MG63 (cell line): ENCODE measurements around the gene SPDYE3. TPM values are rescaled to one million over a fixed set of nuclear protein-coding genes. Genes with fewer than 3 reads are reported as not detected.
"Not testable (repeated sequence)": the region's sequence is repeated elsewhere in the genome, so short reads cannot be mapped to it uniquely, and the experiment has no call there.

Source experiments
- DNase-seq: peaks from one replicate; pipeline ENCODE4 v3.0.0-alpha.2; 2020
- H3K27me3 ChIP-seq: fragments of 250-450 bp; sonication (Bioruptor Pico); 2 replicates; pipeline ENCODE4 v1.5.1; 2020; ENCODE audit warnings: mild to moderate bottlenecking, moderate library complexity
- H3K36me3 ChIP-seq: fragments of 250-450 bp; sonication (Bioruptor Pico); 2 replicates; pipeline ENCODE4 v1.5.1; 2020; ENCODE audit warnings: mild to moderate bottlenecking, moderate library complexity
- H3K4me3 ChIP-seq: fragments of 250-450 bp; sonication (Bioruptor Pico); 2 replicates; pipeline ENCODE4 v1.5.1; 2020; ENCODE audit warnings: mild to moderate bottlenecking, moderate library complexity
- H3K9me3 ChIP-seq: fragments of 250-450 bp; sonication (Bioruptor Pico); 2 replicates; pipeline ENCODE4 v1.5.1; 2020; ENCODE audit warnings: mild to moderate bottlenecking, moderate library complexity
- total RNA-seq: library from RNA; depleted of rRNA; stranded (reverse); fragments of >200 nt; shearing (Covaris generic); gene quantifications from 2 replicates; pipeline ENCODE4 v1.2.3, GENCODE V29; 2014; ENCODE audit warnings: low replicate concordance; rRNA removed

Gene SPDYE3
- total RNA-seq, 1 experiment from 2014 or later = not detected

GRCh38 chr7:100360135-100360854 is 52.8 kb downstream of the SPDYE3 start:
- Histone ChIP-seq H3K4me3 (no peak overlapping the region), H3K27me3 (no peaks in the 10 kb centered on the region), H3K36me3 (peaks cover 12% of the 10 kb centered on the region), H3K9me3 (no peaks in the 10 kb centered on the region)
- no peak for DNase-seq

DNA sequence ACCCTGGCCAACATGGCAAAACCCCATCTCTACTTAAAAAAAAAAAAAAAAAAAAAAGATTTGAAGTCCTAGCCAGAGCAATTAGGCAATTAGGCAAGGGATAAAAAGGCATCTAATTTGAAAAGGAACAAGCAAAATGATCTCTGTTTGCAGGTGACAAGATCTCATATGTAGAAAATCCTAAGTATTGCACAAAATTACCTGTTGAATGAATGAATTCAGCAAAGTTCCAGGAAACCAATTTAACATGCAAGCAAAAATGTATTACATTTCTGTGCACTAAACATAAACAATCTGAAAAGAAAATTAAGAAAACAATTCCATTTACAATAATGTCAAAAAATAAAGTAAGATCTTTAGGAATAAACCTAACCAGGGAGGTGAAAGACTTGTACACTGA is 55.6 kb downstream of the SPDYE3 start:
- H3K4me3 ChIP-seq = no peak overlapping the region
- DNase-seq = no peak
- peaks cover 9% of the 10 kb centered on the region for H3K36me3 ChIP-seq
- H3K9me3 ChIP-seq = no peaks in the 10 kb centered on the region
- no peaks in the 10 kb centered on the region for H3K27me3 ChIP-seq

GRCh38 chr7:100363797-100364196 is 56.3 kb downstream of the SPDYE3 start:
- not testable (repeated sequence) for DNase-seq, H3K27me3 ChIP-seq, H3K4me3 ChIP-seq, H3K36me3 ChIP-seq, H3K9me3 ChIP-seq

DNA sequence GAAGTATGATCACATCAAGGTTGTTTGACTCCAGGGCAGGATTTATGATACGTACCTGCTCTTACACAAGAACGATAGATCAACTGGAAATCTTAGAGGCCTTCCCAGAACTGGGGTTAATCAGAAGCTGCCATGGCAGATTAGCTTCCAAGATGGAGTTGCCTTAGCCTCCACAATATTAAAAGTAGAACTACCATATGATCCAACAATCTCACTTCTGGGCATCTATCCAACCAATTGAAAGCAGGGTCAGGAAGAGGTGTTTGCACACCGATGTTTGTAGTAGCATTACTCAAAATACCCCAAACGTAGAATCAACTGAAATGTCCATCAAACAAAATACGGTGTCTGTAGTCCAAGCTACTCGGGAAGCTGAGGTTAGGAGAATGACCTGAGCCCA is 57.0 kb downstream of the SPDYE3 start:
- no peak for DNase-seq
- peaks cover 9% of the 10 kb centered on the region for H3K36me3 ChIP-seq

GRCh38 chr7:100365998-100366367 is 58.5 kb downstream of the SPDYE3 start:
- not testable (repeated sequence) for H3K4me3 ChIP-seq, H3K36me3 ChIP-seq, DNase-seq, H3K27me3 ChIP-seq, H3K9me3 ChIP-seq

More for the DNA sequence above, 57.0 kb downstream of the SPDYE3 start:
- Histone ChIP-seq H3K9me3 (no peaks in the 10 kb centered on the region), H3K4me3 (no peak overlapping the region), H3K27me3 (no peaks in the 10 kb centered on the region)

DNA sequence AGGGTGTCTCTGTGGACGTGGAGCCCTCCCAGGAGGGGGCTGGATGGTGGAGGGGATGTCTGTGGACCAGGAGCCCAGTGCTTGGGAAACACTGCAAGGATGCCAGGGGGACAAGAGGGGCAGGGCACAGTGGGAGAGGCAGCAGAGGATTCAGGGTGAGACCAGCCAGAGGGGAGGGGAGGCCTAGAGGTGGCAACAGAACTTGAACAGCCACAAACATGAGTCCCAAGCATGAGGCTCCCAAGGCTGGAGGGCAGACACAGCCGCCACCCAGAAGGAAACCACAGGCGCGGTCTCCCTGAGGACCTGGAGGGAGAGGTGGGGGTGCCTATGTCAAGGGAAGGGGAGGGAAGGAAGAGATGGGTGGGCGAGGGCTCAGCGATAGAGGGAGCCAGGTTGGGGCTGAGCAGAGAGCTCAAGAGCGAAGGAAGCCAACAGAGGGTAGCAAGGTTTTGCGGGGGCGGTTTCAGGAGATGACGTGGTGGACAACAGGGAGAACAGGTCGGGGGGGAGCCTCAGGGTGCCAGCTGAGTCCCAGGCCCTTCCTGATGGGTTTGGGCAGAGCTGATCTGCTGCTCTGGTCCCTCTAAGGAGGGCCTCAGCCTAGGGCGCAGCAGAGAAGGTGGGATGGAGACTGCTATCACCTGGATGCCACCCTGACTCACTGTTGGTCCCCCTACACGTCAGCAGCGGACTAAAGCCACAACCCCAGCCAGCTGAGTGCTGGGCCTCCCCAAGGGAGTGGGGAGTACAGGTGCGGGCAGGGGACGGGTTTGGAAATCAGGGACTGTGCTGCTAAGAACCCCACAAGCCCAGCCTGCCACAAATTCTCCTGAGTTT is 59.1 kb downstream of the SPDYE3 start:
- H3K4me3 ChIP-seq = no peak overlapping the region
- peaks cover 5% of the 10 kb centered on the region for H3K36me3 ChIP-seq
- H3K9me3 ChIP-seq = no peaks in the 10 kb centered on the region
- H3K27me3 ChIP-seq = no peaks in the 10 kb centered on the region
- DNase-seq = no peak

- Histone ChIP-seq H3K27me3 (no peaks in the 10 kb centered on the region), H3K36me3 (peaks cover 5% of the 10 kb centered on the region), H3K9me3 (no peaks in the 10 kb centered on the region), H3K4me3 (no peak overlapping the region)
- DNase-seq = no peak
Measured at GRCh38 chr7:100367251-100367620, 59.7 kb downstream of the SPDYE3 start.

- no peaks in the 10 kb centered on the region for H3K9me3 ChIP-seq
Measured at GRCh38 chr7:100367676-100368613, 60.4 kb downstream of the SPDYE3 start.

DNA sequence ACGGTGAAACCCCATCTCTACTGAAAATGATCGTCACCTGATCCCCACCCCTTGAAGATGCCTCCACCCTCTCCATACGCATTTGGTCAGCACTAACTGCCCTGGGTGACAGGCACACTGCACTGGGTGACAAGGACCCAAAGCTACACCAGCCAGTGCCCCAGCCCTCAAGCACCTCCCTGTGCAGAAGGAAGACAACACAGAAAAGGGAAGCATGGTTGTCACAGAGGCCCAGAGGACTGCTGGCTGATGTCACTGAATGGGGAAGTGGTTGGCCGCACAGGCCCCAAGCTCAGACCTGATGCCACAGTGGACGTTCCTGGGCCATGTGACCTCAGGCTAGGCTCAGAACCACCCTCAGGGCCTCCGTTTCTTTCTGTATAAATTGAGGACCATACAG is 61.6 kb downstream of the SPDYE3 start:
- Histone ChIP-seq H3K4me3 (no peak overlapping the region), H3K27me3 (no peaks in the 10 kb centered on the region), H3K36me3 (no peaks in the 10 kb centered on the region), H3K9me3 (no peaks in the 10 kb centered on the region)
- no peak for DNase-seq

More at GRCh38 chr7:100367676-100368613, 60.4 kb downstream of the SPDYE3 start:
- DNase-seq = no peak
- H3K36me3 ChIP-seq = peaks cover 5% of the 10 kb centered on the region
- no peak overlapping the region for H3K4me3 ChIP-seq
- no peaks in the 10 kb centered on the region for H3K27me3 ChIP-seq

- DNase-seq = no peak
- Histone ChIP-seq H3K27me3 (no peaks in the 10 kb centered on the region), H3K36me3 (no peaks in the 10 kb centered on the region), H3K9me3 (no peaks in the 10 kb centered on the region), H3K4me3 (no peak overlapping the region)
Measured at GRCh38 chr7:100370303-100370702, 62.8 kb downstream of the SPDYE3 start.

DNA sequence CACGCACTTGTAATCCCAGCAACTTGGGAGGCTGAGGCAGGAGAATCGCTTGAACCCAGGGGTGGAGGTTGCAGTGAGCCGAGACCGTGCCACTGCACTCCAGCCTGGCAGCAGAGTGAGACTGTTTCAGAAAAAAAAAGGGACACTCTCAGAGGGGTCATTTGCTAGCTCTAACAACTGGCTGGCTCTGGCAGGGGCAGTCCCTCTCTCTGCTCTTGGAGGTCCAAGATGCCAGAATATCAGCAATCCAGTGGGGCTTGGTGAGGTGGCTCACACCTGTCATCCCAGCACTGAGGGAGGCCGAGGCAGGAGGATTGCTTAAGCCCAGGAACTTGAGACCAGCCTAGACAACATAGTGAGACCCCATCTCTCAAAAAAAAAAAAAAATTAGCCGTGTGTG is 63.2 kb downstream of the SPDYE3 start:
- no peak for DNase-seq
- H3K4me3 ChIP-seq = no peak overlapping the region
- no peaks in the 10 kb centered on the region for H3K36me3 ChIP-seq
- H3K9me3 ChIP-seq = no peaks in the 10 kb centered on the region
- H3K27me3 ChIP-seq = no peaks in the 10 kb centered on the region

DNA sequence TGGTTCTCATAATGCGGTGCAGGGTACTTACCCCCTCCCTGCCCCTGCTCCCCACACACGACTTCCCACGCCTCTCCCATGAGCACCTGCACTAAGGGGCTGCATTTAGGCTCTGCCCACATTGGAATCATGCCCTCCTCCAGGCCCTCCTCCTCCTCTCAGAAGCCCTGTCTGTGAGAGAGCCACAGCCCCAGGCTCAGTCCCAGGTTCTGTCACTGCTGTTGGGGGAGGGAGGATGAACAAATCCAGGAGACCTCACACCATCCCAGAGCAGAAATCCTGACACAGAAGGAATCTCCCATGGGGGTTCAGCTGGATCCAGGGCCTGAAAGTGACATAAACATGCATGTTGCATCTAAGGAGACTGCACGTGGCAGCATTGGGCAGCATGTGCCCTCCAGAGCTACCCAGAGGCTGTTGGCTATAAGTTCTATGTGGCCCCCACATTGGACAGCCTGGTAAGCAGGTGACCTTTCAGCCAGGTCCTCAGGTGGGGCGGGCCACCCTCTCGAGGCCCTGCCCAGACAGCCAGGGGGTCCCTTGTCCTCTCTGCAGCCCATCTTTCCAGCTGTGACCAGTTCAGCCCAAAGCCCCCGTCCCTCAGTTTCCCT is 64.2 kb downstream of the SPDYE3 start:
- no peaks in the 10 kb centered on the region for H3K27me3 ChIP-seq
- H3K9me3 ChIP-seq = no peaks in the 10 kb centered on the region
- no peak for DNase-seq
- no peak overlapping the region for H3K4me3 ChIP-seq
- no peaks in the 10 kb centered on the region for H3K36me3 ChIP-seq

Other genes with a start within 250 kb of the SPDYE3 start
- 11.0 and 39.4 TPM in 2 replicates for gene ZNF3, start 226.0 kb upstream of the SPDYE3 start, total RNA-seq
- 58.3 and 78.2 TPM in 2 replicates for gene COPS6, start 218.7 kb upstream of the SPDYE3 start, total RNA-seq
- gene MCM7, start 206.3 kb upstream of the SPDYE3 start, total RNA-seq = 121 and 191 TPM in 2 replicates
- 16.8 and 28.4 TPM in 2 replicates for gene AP4M1, start 206.1 kb upstream of the SPDYE3 start, total RNA-seq
- 10.8 and 30.6 TPM in 2 replicates for gene TAF6, start 188.3 kb upstream of the SPDYE3 start, total RNA-seq
- gene CNPY4, start 188.1 kb upstream of the SPDYE3 start, total RNA-seq = 11.4 and 26.6 TPM in 2 replicates
- gene MBLAC1, start 180.7 kb upstream of the SPDYE3 start, total RNA-seq = 1.9 TPM in 1 of 2 replicates, not detected in the other
- gene LAMTOR4, start 158.8 kb upstream of the SPDYE3 start, total RNA-seq = 54.8 and 74.5 TPM in 2 replicates
- 0.22 and 3.0 TPM in 2 replicates for gene TRAPPC14, start 149.0 kb upstream of the SPDYE3 start, total RNA-seq
- gene GAL3ST4, start 139.1 kb upstream of the SPDYE3 start, total RNA-seq = 0.44 TPM in 1 of 2 replicates, not detected in the other
- 0.33 TPM in 1 of 2 replicates, not detected in the other for gene GPC2, start 130.3 kb upstream of the SPDYE3 start, total RNA-seq
- 0.13 TPM in 1 of 2 replicates, not detected in the other for gene STAG3, start 129.8 kb upstream of the SPDYE3 start, total RNA-seq
- gene PVRIG, start 87.8 kb upstream of the SPDYE3 start, total RNA-seq = not detected in 2 replicates
- 6.2 and 7.2 TPM in 2 replicates for gene PILRB, start 50.4 kb downstream of the SPDYE3 start, total RNA-seq
- not detected in 2 replicates for gene PILRA, start 65.8 kb downstream of the SPDYE3 start, total RNA-seq
- 5.1 and 6.8 TPM in 2 replicates for gene ZCWPW1, start 121.0 kb downstream of the SPDYE3 start, total RNA-seq
- gene MEPCE, start 122.1 kb downstream of the SPDYE3 start, total RNA-seq = 46.1 and 57.3 TPM in 2 replicates
- gene PPP1R35, start 128.8 kb downstream of the SPDYE3 start, total RNA-seq = 12.9 and 25.1 TPM in 2 replicates
- gene SPACDR, start 156.6 kb downstream of the SPDYE3 start, total RNA-seq = 0.56 TPM in 1 of 2 replicates, not detected in the other
- 5.7 and 27.7 TPM in 2 replicates for gene TSC22D4, start 171.5 kb downstream of the SPDYE3 start, total RNA-seq
- gene NYAP1, start 176.2 kb downstream of the SPDYE3 start, total RNA-seq = not detected in 2 replicates
- 5.8 and 10.2 TPM in 2 replicates for gene AGFG2, start 231.5 kb downstream of the SPDYE3 start, total RNA-seq